Measurements from ENCODE around the gene NSMF.
A peak's percentile ranks its signal among the peaks of the same experiment; 100 is the strongest.

Gene NSMF

DNA sequence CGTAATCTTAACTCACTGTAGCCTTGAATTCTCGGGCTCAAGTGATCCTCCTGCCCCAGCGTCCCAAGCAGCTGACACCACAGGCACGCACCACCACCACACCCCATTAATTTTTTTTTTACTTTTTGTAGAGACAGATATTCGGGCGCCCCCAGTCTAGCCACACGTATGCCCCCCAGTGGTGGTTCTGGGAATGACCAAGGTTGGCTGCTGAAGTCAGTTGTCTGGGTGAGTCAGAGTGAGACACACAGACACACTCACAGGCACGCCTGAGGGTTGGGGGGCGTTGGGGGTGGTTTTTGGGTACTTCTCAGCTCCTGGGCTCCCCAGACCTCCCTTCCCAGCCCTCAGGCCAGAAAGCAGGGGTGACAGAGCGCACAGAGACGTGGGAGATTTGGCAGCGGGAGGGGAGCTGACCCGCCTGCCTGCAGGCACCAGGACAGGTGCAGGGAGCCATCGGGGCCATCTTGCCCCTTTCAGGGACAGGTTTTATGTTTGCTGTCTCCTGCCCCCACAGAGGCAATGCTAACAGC is 13.8 kb downstream of the NSMF start (continued):
- TF ChIP-seq ZBTB10 (tag by site-specific recombination; IDR thresholded peaks at IDR 0.05) (peak; percentile 85; the same call in 1 of the 2 replicates), ZNF394 (tag by site-specific recombination; IDR thresholded peaks at IDR 0.05; ENCODE audit: borderline replicate concordance) (no peak), ZEB2 (tag by site-specific recombination; IDR thresholded peaks at IDR 0.05) (peak; percentile 49; the same call in 1 of the 2 replicates), BCL11B (tag by site-specific recombination; IDR thresholded peaks at IDR 0.05; ENCODE audit: low read depth) (0 out of 2 replicates have a peak, but pooled peaks have one; percentile 28), KLF10 (tag by site-specific recombination; IDR thresholded peaks at IDR 0.05) (no peak), ZNF843 (tag by site-specific recombination; IDR thresholded peaks at IDR 0.05) (no peak), ZNF112 (tag by site-specific recombination; IDR thresholded peaks at IDR 0.05) (no peak), ZNF248 (tag by site-specific recombination; IDR thresholded peaks at IDR 0.05) (no peak), ZNF202 (tag by site-specific recombination; IDR thresholded peaks at IDR 0.05; ENCODE audit: borderline replicate concordance) (no peak), ZNF2 (tag by site-specific recombination; IDR thresholded peaks at IDR 0.05) (peak; percentile 67; the same call in 1 of the 2 replicates), ZNF555 (tag by site-specific recombination; conservative IDR thresholded peaks at IDR 0.05) (no peak), ZBTB1 (tag by site-specific recombination; IDR thresholded peaks at IDR 0.05) (no peak), ZNF335 (tag by site-specific recombination; conservative IDR thresholded peaks at IDR 0.05) (peak; percentile 51; the same call in 1 of the 2 replicates), ZNF791 (tag by site-specific recombination; IDR thresholded peaks at IDR 0.05) (no peak), RBAK (tag by site-specific recombination; IDR thresholded peaks at IDR 0.05) (no peak), GFI1B (tag by site-specific recombination; IDR thresholded peaks at IDR 0.05) (no peak), SP3 (tag by site-specific recombination; IDR thresholded peaks at IDR 0.05) (no peak), PRDM10 (tag by site-specific recombination; IDR thresholded peaks at IDR 0.05) (no peak), KLF8 (tag by site-specific recombination; IDR thresholded peaks at IDR 0.05) (peak; percentile 55), ZFHX2 (tag by site-specific recombination; conservative IDR thresholded peaks at IDR 0.05) (peak; percentile 11; the same call in 1 of the 2 replicates), ZNF404 (tag by site-specific recombination; IDR thresholded peaks at IDR 0.05) (no peak)
- TF ChIP-seq, protein P1, sequence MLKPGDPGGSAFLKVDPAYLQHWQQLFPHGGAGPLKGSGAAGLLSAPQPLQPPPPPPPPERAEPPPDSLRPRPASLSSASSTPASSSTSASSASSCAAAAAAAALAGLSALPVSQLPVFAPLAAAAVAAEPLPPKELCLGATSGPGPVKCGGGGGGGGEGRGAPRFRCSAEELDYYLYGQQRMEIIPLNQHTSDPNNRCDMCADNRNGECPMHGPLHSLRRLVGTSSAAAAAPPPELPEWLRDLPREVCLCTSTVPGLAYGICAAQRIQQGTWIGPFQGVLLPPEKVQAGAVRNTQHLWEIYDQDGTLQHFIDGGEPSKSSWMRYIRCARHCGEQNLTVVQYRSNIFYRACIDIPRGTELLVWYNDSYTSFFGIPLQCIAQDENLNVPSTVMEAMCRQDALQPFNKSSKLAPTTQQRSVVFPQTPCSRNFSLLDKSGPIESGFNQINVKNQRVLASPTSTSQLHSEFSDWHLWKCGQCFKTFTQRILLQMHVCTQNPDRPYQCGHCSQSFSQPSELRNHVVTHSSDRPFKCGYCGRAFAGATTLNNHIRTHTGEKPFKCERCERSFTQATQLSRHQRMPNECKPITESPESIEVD (tag by site-specific recombination; IDR thresholded peaks at IDR 0.05): no peak
- TF ChIP-seq, protein P2, sequence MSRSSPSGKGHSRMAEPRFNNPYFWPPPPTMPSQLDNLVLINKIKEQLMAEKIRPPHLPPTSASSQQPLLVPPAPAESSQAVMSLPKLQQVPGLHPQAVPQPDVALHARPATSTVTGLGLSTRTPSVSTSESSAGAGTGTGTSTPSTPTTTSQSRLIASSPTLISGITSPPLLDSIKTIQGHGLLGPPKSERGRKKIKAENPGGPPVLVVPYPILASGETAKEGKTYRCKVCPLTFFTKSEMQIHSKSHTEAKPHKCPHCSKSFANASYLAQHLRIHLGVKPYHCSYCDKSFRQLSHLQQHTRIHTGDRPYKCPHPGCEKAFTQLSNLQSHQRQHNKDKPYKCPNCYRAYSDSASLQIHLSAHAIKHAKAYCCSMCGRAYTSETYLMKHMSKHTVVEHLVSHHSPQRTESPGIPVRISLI (tag by site-specific recombination; IDR thresholded peaks at IDR 0.05): peak; percentile 85; the same call in 1 of the 2 replicates
- TF ChIP-seq, protein P3, sequence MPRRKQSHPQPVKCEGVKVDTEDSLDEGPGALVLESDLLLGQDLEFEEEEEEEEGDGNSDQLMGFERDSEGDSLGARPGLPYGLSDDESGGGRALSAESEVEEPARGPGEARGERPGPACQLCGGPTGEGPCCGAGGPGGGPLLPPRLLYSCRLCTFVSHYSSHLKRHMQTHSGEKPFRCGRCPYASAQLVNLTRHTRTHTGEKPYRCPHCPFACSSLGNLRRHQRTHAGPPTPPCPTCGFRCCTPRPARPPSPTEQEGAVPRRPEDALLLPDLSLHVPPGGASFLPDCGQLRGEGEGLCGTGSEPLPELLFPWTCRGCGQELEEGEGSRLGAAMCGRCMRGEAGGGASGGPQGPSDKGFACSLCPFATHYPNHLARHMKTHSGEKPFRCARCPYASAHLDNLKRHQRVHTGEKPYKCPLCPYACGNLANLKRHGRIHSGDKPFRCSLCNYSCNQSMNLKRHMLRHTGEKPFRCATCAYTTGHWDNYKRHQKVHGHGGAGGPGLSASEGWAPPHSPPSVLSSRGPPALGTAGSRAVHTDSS (tag by site-specific recombination; IDR thresholded peaks at IDR 0.05): no peak
- TF ChIP-seq, protein P4, sequence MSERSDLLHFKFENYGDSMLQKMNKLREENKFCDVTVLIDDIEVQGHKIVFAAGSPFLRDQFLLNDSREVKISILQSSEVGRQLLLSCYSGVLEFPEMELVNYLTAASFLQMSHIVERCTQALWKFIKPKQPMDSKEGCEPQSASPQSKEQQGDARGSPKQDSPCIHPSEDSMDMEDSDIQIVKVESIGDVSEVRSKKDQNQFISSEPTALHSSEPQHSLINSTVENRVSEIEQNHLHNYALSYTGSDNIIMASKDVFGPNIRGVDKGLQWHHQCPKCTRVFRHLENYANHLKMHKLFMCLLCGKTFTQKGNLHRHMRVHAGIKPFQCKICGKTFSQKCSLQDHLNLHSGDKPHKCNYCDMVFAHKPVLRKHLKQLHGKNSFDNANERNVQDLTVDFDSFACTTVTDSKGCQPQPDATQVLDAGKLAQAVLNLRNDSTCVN (tag by site-specific recombination; optimal IDR thresholded peaks at IDR 0.05): no peak
- TF ChIP-seq, protein P5, sequence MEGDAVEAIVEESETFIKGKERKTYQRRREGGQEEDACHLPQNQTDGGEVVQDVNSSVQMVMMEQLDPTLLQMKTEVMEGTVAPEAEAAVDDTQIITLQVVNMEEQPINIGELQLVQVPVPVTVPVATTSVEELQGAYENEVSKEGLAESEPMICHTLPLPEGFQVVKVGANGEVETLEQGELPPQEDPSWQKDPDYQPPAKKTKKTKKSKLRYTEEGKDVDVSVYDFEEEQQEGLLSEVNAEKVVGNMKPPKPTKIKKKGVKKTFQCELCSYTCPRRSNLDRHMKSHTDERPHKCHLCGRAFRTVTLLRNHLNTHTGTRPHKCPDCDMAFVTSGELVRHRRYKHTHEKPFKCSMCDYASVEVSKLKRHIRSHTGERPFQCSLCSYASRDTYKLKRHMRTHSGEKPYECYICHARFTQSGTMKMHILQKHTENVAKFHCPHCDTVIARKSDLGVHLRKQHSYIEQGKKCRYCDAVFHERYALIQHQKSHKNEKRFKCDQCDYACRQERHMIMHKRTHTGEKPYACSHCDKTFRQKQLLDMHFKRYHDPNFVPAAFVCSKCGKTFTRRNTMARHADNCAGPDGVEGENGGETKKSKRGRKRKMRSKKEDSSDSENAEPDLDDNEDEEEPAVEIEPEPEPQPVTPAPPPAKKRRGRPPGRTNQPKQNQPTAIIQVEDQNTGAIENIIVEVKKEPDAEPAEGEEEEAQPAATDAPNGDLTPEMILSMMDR (tag by site-specific recombination; IDR thresholded peaks at IDR 0.05): peak; percentile 85

All from HEK293 (cell line).